H1 (cell line): Measurements from ENCODE around the gene SYNJ2. TPM values are rescaled to one million over a fixed set of nuclear protein-coding genes. Genes with fewer than 3 reads are reported as not detected.

Source experiments
- CTCF ChIA-PET: fragments of 300-600 bp; sonication (Branson Sonifier 250); formaldehyde crosslinking; loops from one replicate; lab custom pipeline; 2021; ENCODE audit not compliant: partially characterized antibody; lab: Charles Lee
- POLR2A ChIA-PET: fragments of 300-600 bp; sonication (Branson Sonifier 250); formaldehyde crosslinking; loops from one replicate; lab custom pipeline; 2021; ENCODE audit warnings: inconsistent platforms; ENCODE audit not compliant: partially characterized antibody; lab: Charles Lee
- DNase-seq, 2 experiments: peaks; one replicate each; pipeline versions ENCODE4 v3.0.0 to v3.0.0-alpha.2; 2010 to 2022; ENCODE audit warnings: low spot score in 2 of 2, low read depth in 1 of 2, mixed read lengths in 1 of 2
- FAIRE-seq: peaks from 2 replicates; lab custom pipeline; 2011; peaks lifted over from hg19 to GRCh38; lab: Jason Lieb, UNC
- H2AFZ ChIP-seq: 2 replicates; pipeline ENCODE4 v1.8.1; 2012; ENCODE audit warnings: low read length, inconsistent platforms
- H2AK5ac ChIP-seq: 2 replicates; pipeline ENCODE4 v1.6.1; 2013; ENCODE audit warnings: low read depth, low read length
- H2BK120ac ChIP-seq: replicated peaks from 2 replicates; pipeline ENCODE3; 2013; ENCODE audit warnings: low read depth, low read length, inconsistent platforms
- H2BK12ac ChIP-seq: 2 replicates; pipeline ENCODE4 v1.6.1; 2013; ENCODE audit warnings: low read depth, low read length
- H2BK15ac ChIP-seq: 2 replicates; pipeline ENCODE4 v1.6.1; 2013; ENCODE audit warnings: low read length
- H2BK20ac ChIP-seq: 2 replicates; pipeline ENCODE4 v1.6.1; 2013; ENCODE audit warnings: low read length
- H2BK5ac ChIP-seq: 2 replicates; pipeline ENCODE4 v1.6.1; 2013; ENCODE audit warnings: low read depth, low read length
- H3K14ac ChIP-seq: 2 replicates; pipeline ENCODE4 v1.6.1; 2013; ENCODE audit warnings: inconsistent platforms; ENCODE audit not compliant: insufficient read length
- H3K18ac ChIP-seq: 2 replicates; pipeline ENCODE4 v1.6.1; 2013; ENCODE audit warnings: low read length; ENCODE audit errors: extremely low read depth
- H3K23ac ChIP-seq: 2 replicates; pipeline ENCODE4 v1.6.1; 2013; ENCODE audit warnings: inconsistent platforms; ENCODE audit not compliant: insufficient read length
- H3K23me2 ChIP-seq: 2 replicates; pipeline ENCODE4 v1.6.1; 2013; ENCODE audit warnings: low read depth, low read length
- H3K27ac ChIP-seq: 2 replicates; pipeline ENCODE4 v1.6.1; 2011; ENCODE audit warnings: low read depth, low read length, inconsistent platforms
- H3K27me3 ChIP-seq, 4 experiments: replicated peaks in 1 of 4; 1 replicate in 1 of 4; 2 replicates in 3 of 4; pipeline versions ENCODE4 v1.6.1 to v1.8.1; 2011 to 2013; ENCODE audit warnings: low read length in 3 of 4, mild to moderate bottlenecking in 3 of 4, inconsistent platforms in 2 of 4, mixed read lengths in 2 of 4, moderate library complexity in 1 of 4; ENCODE audit not compliant: control insufficient read depth in 3 of 4, insufficient read depth in 3 of 4; ENCODE audit errors: extremely low read depth in 1 of 4
- H3K36me3 ChIP-seq, 4 experiments: 2 replicates each; pipeline versions ENCODE4 v1.6.1 to v1.8.1; 2011 to 2013; ENCODE audit warnings: mild to moderate bottlenecking in 4 of 4, low read length in 3 of 4, moderate library complexity in 2 of 4, control low read depth in 1 of 4, inconsistent platforms in 1 of 4; ENCODE audit not compliant: insufficient read depth in 4 of 4, control insufficient read depth in 2 of 4
- H3K4ac ChIP-seq: replicated peaks from 2 replicates; pipeline ENCODE3; 2013; ENCODE audit warnings: low read length, low read depth, mixed read lengths, inconsistent platforms; ENCODE audit not compliant: insufficient read length
- H3K4me1 ChIP-seq, 4 experiments: replicated peaks in 1 of 4; 1 replicate in 1 of 4; 2 replicates in 3 of 4; pipeline versions ENCODE4 v1.6.1 to v1.8.1; 2011 to 2013; ENCODE audit warnings: low read length in 3 of 4, inconsistent platforms in 2 of 4, mixed read lengths in 1 of 4; ENCODE audit not compliant: insufficient read depth in 4 of 4, control insufficient read depth in 3 of 4
- H3K4me2 ChIP-seq, 2 experiments: 2 replicates each; pipeline versions ENCODE4 v1.6.1 to v1.8.1; 2011 to 2013; ENCODE audit warnings: low read depth in 2 of 2, low read length in 2 of 2, control low read depth in 1 of 2, inconsistent platforms in 1 of 2, mild to moderate bottlenecking in 1 of 2; ENCODE audit not compliant: insufficient read depth in 1 of 2
- H3K4me3 ChIP-seq, 4 experiments: fragments of 200-600, 300-600 bp in 1 of 4; sonication (generic), shearing (Covaris generic), sonication (Bioruptor Twin) in 1 of 4; 2 replicates each; pipeline versions ENCODE4 v1.5.1 to v1.8.1; 2011 to 2016; ENCODE audit warnings: low read length in 4 of 4, low read depth in 3 of 4, control low read depth in 2 of 4, inconsistent platforms in 2 of 4, mild to moderate bottlenecking in 2 of 4, mixed read lengths in 1 of 4, moderate library complexity in 1 of 4; ENCODE audit not compliant: insufficient read depth in 2 of 4; ENCODE audit errors: extremely low read depth in 1 of 4
- H3K56ac ChIP-seq: replicated peaks from 2 replicates; pipeline ENCODE3; 2013; ENCODE audit warnings: low read depth, mild to moderate bottlenecking, mixed read lengths, low read length, inconsistent platforms; ENCODE audit not compliant: insufficient read length
- H3K79me1 ChIP-seq: 2 replicates; pipeline ENCODE4 v1.6.1; 2013; ENCODE audit warnings: low read depth, low read length, control low read depth
- H3K79me2 ChIP-seq, 2 experiments: 2 replicates each; pipeline versions ENCODE4 v1.6.1 to v1.8.1; 2012 to 2013; ENCODE audit warnings: low read length in 2 of 2, mild to moderate bottlenecking in 2 of 2, inconsistent platforms in 1 of 2; ENCODE audit not compliant: insufficient read depth in 2 of 2, control insufficient read depth in 1 of 2
- H3K9ac ChIP-seq, 4 experiments: replicated peaks in 1 of 4; 1 replicate in 1 of 4; 2 replicates in 3 of 4; pipeline versions ENCODE4 v1.6.1 to v1.8.1; 2011 to 2013; ENCODE audit warnings: low read depth in 3 of 4, low read length in 3 of 4, control low read depth in 2 of 4, mild to moderate bottlenecking in 2 of 4, moderate library complexity in 2 of 4, inconsistent platforms in 1 of 4; ENCODE audit errors: extremely low read depth in 1 of 4
- H3K9me3 ChIP-seq, 2 experiments: 2 replicates each; pipeline versions ENCODE4 v1.6.1 to v1.8.1; 2012 to 2013; ENCODE audit warnings: mild to moderate bottlenecking in 2 of 2, moderate library complexity in 2 of 2, control low read depth in 1 of 2, inconsistent platforms in 1 of 2, low read depth in 1 of 2, low read length in 1 of 2, mixed read lengths in 1 of 2; ENCODE audit not compliant: insufficient read depth in 2 of 2
- H4K20me1 ChIP-seq, 2 experiments: replicated peaks in 1 of 2; 2 replicates each; pipeline versions ENCODE3 to v1.8.1; 2011 to 2013; ENCODE audit warnings: inconsistent platforms in 2 of 2, low read length in 2 of 2, mild to moderate bottlenecking in 1 of 2; ENCODE audit not compliant: insufficient read depth in 2 of 2, control insufficient read depth in 1 of 2
- H4K5ac ChIP-seq: 2 replicates; pipeline ENCODE4 v1.6.1; 2013; ENCODE audit warnings: low read length, low read depth, mixed read lengths, inconsistent platforms; ENCODE audit not compliant: insufficient read length
- H4K8ac ChIP-seq: 2 replicates; pipeline ENCODE4 v1.8.0; 2013; ENCODE audit warnings: mild to moderate bottlenecking, moderate library complexity, low read length, inconsistent platforms; ENCODE audit not compliant: insufficient read depth; ENCODE audit errors: extremely low read depth
- H4K91ac ChIP-seq: replicated peaks from 2 replicates; pipeline ENCODE3; 2013; ENCODE audit warnings: low read length, mixed read lengths, inconsistent platforms; ENCODE audit not compliant: insufficient read length
- E2F6 ChIP-seq: IDR thresholded peaks from 2 replicates; pipeline ENCODE4 v1.6.1; 2012; ENCODE audit warnings: inconsistent platforms
- EGR1 ChIP-seq: IDR thresholded peaks from 2 replicates; pipeline ENCODE4 v1.6.1; 2011; ENCODE audit warnings: low read depth, low read length, borderline replicate concordance
- GABPA ChIP-seq: IDR thresholded peaks from 2 replicates; pipeline ENCODE4 v1.6.1; 2011; ENCODE audit warnings: mild to moderate bottlenecking, low read length, moderate library complexity, borderline replicate concordance; ENCODE audit not compliant: insufficient read depth
- SIX5 ChIP-seq: IDR thresholded peaks from 2 replicates; pipeline ENCODE4 v1.6.1; 2011; ENCODE audit warnings: mild to moderate bottlenecking, low read depth, low read length
- SP1 ChIP-seq: IDR thresholded peaks from 2 replicates; pipeline ENCODE4 v1.6.1; 2011; ENCODE audit warnings: low read depth, low read length
- TAF7 ChIP-seq: optimal IDR thresholded peaks from 2 replicates; pipeline ENCODE3; 2011; ENCODE audit warnings: low read depth, mild to moderate bottlenecking, inconsistent platforms, low read length, moderate library complexity, borderline replicate concordance
- whole genome bisulfite sequencing, 2 experiments: shearing (Covaris generic) in 1 of 2; methylation state at CpG; one replicate each; pipeline versions ENCODE4 v1.1.6 to v1.1.7; 2013 to 2015; ENCODE audit warnings: low lambda C conversion rate in 2 of 2, mixed read lengths in 2 of 2, inconsistent platforms in 1 of 2, low coverage in 1 of 2, missing lambda C conversion rate in 1 of 2; ENCODE audit not compliant: insufficient replicate concordance in 2 of 2, insufficient coverage in 1 of 2, insufficient read length in 1 of 2; ENCODE audit errors: extremely low coverage in 1 of 2, missing lambda C conversion rate in 1 of 2; 5-methylcytosine and 5-hydroxymethylcytosine counted together
- polyA plus RNA-seq, 7 experiments: library from polyadenylated mRNA; depleted of rRNA in 3 of 7; stranded (reverse) in 5 of 7; unstranded in 2 of 7; fragments of >200 nt in 5 of 7; fragments of 200-250 nt in 2 of 7; gene quantifications; 1 replicate in 5 of 7; 2 replicates in 1 of 7; 4 replicates in 1 of 7; pipeline versions ENCODE4 v1.2.1 to v1.2.3, GENCODE V29; 2011 to 2013; ENCODE audit warnings: missing spikeins in 2 of 7, mixed read lengths in 2 of 7
- total RNA-seq: library from RNA; stranded (reverse); fragmentation: NEBNext Ultra II Directional; extraction: Animal tissue kit (Norgen Biotek cat#: 25700); gene quantifications from 2 replicates; pipeline ENCODE4 v1.2.1, GENCODE V29; 2021

The SYNJ2 gene
- total and polyA plus RNA-seq, 2 of the 8 experiments (the other 6 are each of a cell fraction or from before 2014, with no cell fraction given), result 3.7 to 13.9 TPM

GRCh38 chr6:157993076-157993475, 11.4 kb downstream of the SYNJ2 start:
- FAIRE-seq, result no peak
- DNase-seq, result no peak

More at GRCh38 chr6:157993076-157993475, 11.4 kb downstream of the SYNJ2 start:
- Histone ChIP-seq H2BK5ac (no peak overlapping the region), H2BK15ac (no peak overlapping the region), H3K79me2 (peaks cover 0 to 26% of the 10 kb centered on the region in 2 experiments; a peak in 2 of 4 replicates), H3K4me2 (no peak overlapping the region), H2AFZ (no peak overlapping the region), H3K36me3 (no peaks in the 10 kb centered on the region), H3K56ac (no peak overlapping the region), H3K79me1 (peaks cover 3% of the 10 kb centered on the region; the same call in 1 of the 2 replicates), H3K4me1 (peaks cover 9 to 20% (median 13%) of the 10 kb centered on the region in 4 experiments), H3K4me3 (no peak overlapping the region), H3K27me3 (no peaks in the 10 kb centered on the region), H3K9me3 (no peaks in the 10 kb centered on the region), H4K91ac (no peak overlapping the region), H3K18ac (no peak overlapping the region), H4K8ac (no peak overlapping the region), H3K14ac (no peak overlapping the region), H3K23ac (no peak overlapping the region), H3K23me2 (no peaks in the 10 kb centered on the region), H3K27ac (no peak overlapping the region), H3K4ac (no peak overlapping the region), H4K20me1 (no peaks in the 10 kb centered on the region), H2BK12ac (no peak overlapping the region), H4K5ac (no peak overlapping the region), H2BK120ac (no peak overlapping the region), H3K9ac (no peak overlapping the region), H2AK5ac (no peak overlapping the region), H2BK20ac (no peak overlapping the region)
- 78% methylated on average over 3 of the region's 3 CpGs; no CpG with 5 or more reads in 1 of the 2 experiments for WGBS, 2 experiments
- TF ChIP-seq E2F6 (no peak), SP1 (no peak), GABPA (no peak), EGR1 (no peak), TAF7 (no peak), SIX5 (no peak)
- POLR2A ChIA-PET, result no interaction called here
- CTCF ChIA-PET, result interaction anchor here (0.6 to 3.1 kb wide), 6 partner anchors 11 to 80 kb away, joined by 3 to 11 read pairs (median 4); no protein-coding TSS in a partner anchor
